IMR-90 (cell line): ENCODE measurements around the gene CEP170. TPM values are rescaled to one million over a fixed set of nuclear protein-coding genes. Genes with fewer than 3 reads are reported as not detected.

Source experiments
- BHLHE40 ChIP-seq: fragments of 150-350 bp; IDR thresholded peaks from 2 replicates; pipeline ENCODE4 v1.6.1; 2016; ENCODE audit warnings: mild to moderate bottlenecking, low read depth, low read length
- CHD1 ChIP-seq: IDR thresholded peaks from 2 replicates; pipeline ENCODE4 v1.6.1; 2012; ENCODE audit warnings: low read depth, low read length, improper control_type of control experiment
- MXI1 ChIP-seq: IDR thresholded peaks from 2 replicates; pipeline ENCODE4 v1.6.1; 2012; ENCODE audit warnings: low read depth, mild to moderate bottlenecking, low read length, moderate library complexity, borderline replicate concordance
- NFE2L2 ChIP-seq: fragments of 150-350 bp; IDR thresholded peaks from 2 replicates; pipeline ENCODE4 v1.6.1; 2016; ENCODE audit warnings: low read depth, mild to moderate bottlenecking, low read length
- POLR2A ChIP-seq: IDR thresholded peaks from 2 replicates; pipeline ENCODE4 v1.6.1; 2012; ENCODE audit warnings: mild to moderate bottlenecking, low read depth, low read length
- polyA plus RNA-seq, 3 experiments: library from polyadenylated mRNA; depleted of rRNA; stranded (reverse); fragments of >200 nt; gene quantifications; 2 replicates each; pipeline ENCODE4 v1.2.3, GENCODE V29; 2012; ENCODE audit warnings: low replicate concordance in 1 of 3
- total RNA-seq: library from RNA; depleted of rRNA; stranded (reverse); fragments of >200 nt; gene quantifications from 2 replicates; pipeline ENCODE4 v1.2.3, GENCODE V29; 2012
- TF ChIP-seq, protein P1 (sequence below): conservative IDR thresholded peaks from 2 replicates; pipeline ENCODE4 v1.5.1; 2012; ENCODE audit warnings: mild to moderate bottlenecking, low read depth, low read length, improper control_type of control experiment

Gene CEP170
- total and polyA plus RNA-seq, 2 of the 4 experiments (the other 2 are of a cell fraction), result 65.8 to 151 TPM

DNA sequence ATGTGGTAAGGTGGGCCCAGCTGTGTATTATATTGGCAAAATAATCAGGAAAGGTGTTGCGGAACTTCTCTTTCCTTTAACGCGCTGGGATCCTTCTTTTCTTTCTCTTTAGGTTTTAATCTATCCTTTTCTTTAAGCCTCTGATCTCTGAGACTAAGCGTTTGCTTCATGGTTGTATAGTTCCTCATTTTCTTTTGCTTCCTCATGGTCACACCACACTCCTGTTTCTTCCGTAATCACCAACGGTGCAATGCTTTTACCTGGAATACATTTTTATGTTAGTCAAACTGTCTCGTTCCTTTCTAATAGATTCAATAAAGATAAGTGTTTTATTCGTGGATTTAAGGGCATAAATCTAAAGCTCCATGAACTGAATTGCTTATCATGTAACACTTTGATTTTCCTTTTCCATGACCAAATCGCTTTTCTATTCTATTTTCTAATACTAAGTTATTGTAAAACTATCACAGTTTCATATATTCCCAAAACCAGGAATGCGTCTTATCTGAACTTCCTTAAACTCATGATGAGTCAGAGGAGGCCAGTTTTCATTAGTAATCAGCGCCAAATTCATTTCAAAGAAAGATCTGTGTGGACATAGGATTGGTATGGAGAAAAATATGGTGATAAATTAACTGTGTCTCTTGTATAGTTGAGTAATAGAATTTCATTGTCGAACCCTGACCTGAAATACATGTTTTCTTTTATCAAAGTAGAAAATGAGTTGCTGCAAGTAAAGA is 13.0 kb upstream of the CEP170 start (continued):
- TF ChIP-seq, protein P1, sequence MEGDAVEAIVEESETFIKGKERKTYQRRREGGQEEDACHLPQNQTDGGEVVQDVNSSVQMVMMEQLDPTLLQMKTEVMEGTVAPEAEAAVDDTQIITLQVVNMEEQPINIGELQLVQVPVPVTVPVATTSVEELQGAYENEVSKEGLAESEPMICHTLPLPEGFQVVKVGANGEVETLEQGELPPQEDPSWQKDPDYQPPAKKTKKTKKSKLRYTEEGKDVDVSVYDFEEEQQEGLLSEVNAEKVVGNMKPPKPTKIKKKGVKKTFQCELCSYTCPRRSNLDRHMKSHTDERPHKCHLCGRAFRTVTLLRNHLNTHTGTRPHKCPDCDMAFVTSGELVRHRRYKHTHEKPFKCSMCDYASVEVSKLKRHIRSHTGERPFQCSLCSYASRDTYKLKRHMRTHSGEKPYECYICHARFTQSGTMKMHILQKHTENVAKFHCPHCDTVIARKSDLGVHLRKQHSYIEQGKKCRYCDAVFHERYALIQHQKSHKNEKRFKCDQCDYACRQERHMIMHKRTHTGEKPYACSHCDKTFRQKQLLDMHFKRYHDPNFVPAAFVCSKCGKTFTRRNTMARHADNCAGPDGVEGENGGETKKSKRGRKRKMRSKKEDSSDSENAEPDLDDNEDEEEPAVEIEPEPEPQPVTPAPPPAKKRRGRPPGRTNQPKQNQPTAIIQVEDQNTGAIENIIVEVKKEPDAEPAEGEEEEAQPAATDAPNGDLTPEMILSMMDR, result no peak
- TF ChIP-seq CHD1 (no peak), BHLHE40 (no peak), POLR2A (no peak), MXI1 (no peak), NFE2L2 (no peak)
